WTC11 (cell line): ENCODE results near the gene AHCYL1. TPM values are rescaled to one million over a fixed set of nuclear protein-coding genes. Genes with fewer than 3 reads are reported as not detected.

Experiments
- ATAC-seq: fragments of 200-7000 bp; cut with Tn5 transposase; 2 replicates; pipeline ENCODE4 v1.10.0; 2021; ENCODE audit warnings: mild to moderate bottlenecking, moderate library complexity
- CTCF ChIA-PET: fragments of 300-600 bp; sonication (Branson Sonifier 250); formaldehyde crosslinking; loops from one replicate; lab custom pipeline; 2021; ENCODE audit warnings: antibody characterized with exemption; lab: Charles Lee
- POLR2A ChIA-PET: fragments of 350-600 bp; sonication (Branson Sonifier 250); formaldehyde crosslinking; loops from one replicate; lab custom pipeline; 2021; ENCODE audit warnings: antibody characterized with exemption; lab: Charles Lee
- DNase-seq: peaks from one replicate; pipeline ENCODE4 v3.0.0; 2021; ENCODE audit warnings: low spot score
- H3K27ac Mint-ChIP-seq: 2 replicates; pipeline ENCODE4 v1.8.0; 2021; ENCODE audit warnings: mixed read lengths
- H3K27me3 Mint-ChIP-seq: 2 replicates; pipeline ENCODE4 v1.8.0; 2021; ENCODE audit warnings: low read depth, mild to moderate bottlenecking, moderate library complexity, mixed read lengths
- H3K36me3 Mint-ChIP-seq: 2 replicates; pipeline ENCODE4 v1.8.0; 2021; ENCODE audit warnings: mixed read lengths
- H3K4me1 Mint-ChIP-seq: 2 replicates; pipeline ENCODE4 v1.8.0; 2022; ENCODE audit warnings: mixed read lengths
- H3K4me3 Mint-ChIP-seq: 2 replicates; pipeline ENCODE4 v1.8.0; 2021; ENCODE audit warnings: mild to moderate bottlenecking, moderate library complexity, mixed read lengths
- H3K9me3 Mint-ChIP-seq: 2 replicates; pipeline ENCODE4 v1.8.0; 2021; ENCODE audit warnings: mixed read lengths
- CREB1 ChIP-seq: sonication (generic); formaldehyde crosslinking; IDR thresholded peaks from 2 replicates; pipeline ENCODE4 v1.8.0; 2023; ENCODE audit warnings: mild to moderate bottlenecking, missing genetic modification reagents
- GABPB1 ChIP-seq: sonication (generic); formaldehyde crosslinking; IDR thresholded peaks from 2 replicates; pipeline ENCODE4 v1.8.1; 2023; ENCODE audit warnings: mild to moderate bottlenecking, missing genetic modification reagents
- JUN ChIP-seq: sonication (generic); formaldehyde crosslinking; IDR thresholded peaks from 2 replicates; pipeline ENCODE4 v1.8.0; 2023; ENCODE audit warnings: mild to moderate bottlenecking, missing genetic modification reagents
- MYBL2 ChIP-seq: sonication (generic); formaldehyde crosslinking; IDR thresholded peaks from 2 replicates; pipeline ENCODE4 v1.8.1; 2023; ENCODE audit warnings: mild to moderate bottlenecking, moderate library complexity, missing genetic modification reagents
- NR2C2 ChIP-seq: sonication (generic); formaldehyde crosslinking; IDR thresholded peaks from 2 replicates; pipeline ENCODE4 v1.8.0; 2022; ENCODE audit warnings: mild to moderate bottlenecking, missing genetic modification reagents
- OVOL2 ChIP-seq: fragments of 250-450 bp; sonication (Bioruptor Pico); IDR thresholded peaks from 2 replicates; pipeline ENCODE4 v1.9.0; 2021; ENCODE audit warnings: mild to moderate bottlenecking, borderline replicate concordance
- RELA ChIP-seq: sonication (generic); formaldehyde crosslinking; IDR thresholded peaks from 2 replicates; pipeline ENCODE4 v1.8.1; 2022; ENCODE audit warnings: missing genetic modification reagents, mild to moderate bottlenecking, borderline replicate concordance
- SMAD4 ChIP-seq: sonication (generic); formaldehyde crosslinking; IDR thresholded peaks from 2 replicates; pipeline ENCODE4 v1.8.0; 2022; ENCODE audit warnings: mild to moderate bottlenecking, missing genetic modification reagents
- SOX15 ChIP-seq: fragments of 250-450 bp; sonication (Bioruptor Pico); IDR thresholded peaks from 2 replicates; pipeline ENCODE4 v1.9.0; 2021; ENCODE audit warnings: mild to moderate bottlenecking
- SP1 ChIP-seq: sonication (generic); formaldehyde crosslinking; conservative IDR thresholded peaks from 2 replicates; pipeline ENCODE4 v1.8.1; 2022; ENCODE audit warnings: missing genetic modification reagents
- TEAD1 ChIP-seq: sonication (generic); formaldehyde crosslinking; IDR thresholded peaks from 2 replicates; pipeline ENCODE4 v1.8.0; 2022; ENCODE audit warnings: mild to moderate bottlenecking, missing genetic modification reagents
- TEAD4 ChIP-seq: sonication (generic); formaldehyde crosslinking; IDR thresholded peaks from 2 replicates; pipeline ENCODE4 v1.8.0; 2022; ENCODE audit warnings: mild to moderate bottlenecking, missing genetic modification reagents
- TP53 ChIP-seq: sonication (generic); formaldehyde crosslinking; IDR thresholded peaks from 2 replicates; pipeline ENCODE4 v1.8.1; 2023; ENCODE audit warnings: mild to moderate bottlenecking, missing genetic modification reagents
- ZNF416 ChIP-seq: fragments of 250-450 bp; sonication (Bioruptor Pico); IDR thresholded peaks from 2 replicates; pipeline ENCODE4 v1.9.0; 2021; ENCODE audit warnings: mild to moderate bottlenecking, inconsistent platforms
- total RNA-seq: library from RNA; stranded (reverse); gene quantifications from 3 replicates; pipeline ENCODE4 v1.2.3, GENCODE V29; 2021
- TF ChIP-seq, protein P1 (sequence below): fragments of 250-450 bp; sonication (Bioruptor Pico); IDR thresholded peaks from 2 replicates; pipeline ENCODE4 v1.9.0; 2021; ENCODE audit warnings: mild to moderate bottlenecking
- TF ChIP-seq, protein P2 (sequence below): sonication (generic); formaldehyde crosslinking; IDR thresholded peaks from 2 replicates; pipeline ENCODE4 v1.8.0; 2023; ENCODE audit warnings: mild to moderate bottlenecking, missing genetic modification reagents
- TF ChIP-seq, protein P3 (sequence below): sonication (generic); formaldehyde crosslinking; IDR thresholded peaks from 2 replicates; pipeline ENCODE4 v1.8.1; 2023; ENCODE audit warnings: mild to moderate bottlenecking, missing genetic modification reagents

The AHCYL1 gene
- total RNA-seq, 1 experiment from 2014 or later, result 92.1 TPM

DNA sequence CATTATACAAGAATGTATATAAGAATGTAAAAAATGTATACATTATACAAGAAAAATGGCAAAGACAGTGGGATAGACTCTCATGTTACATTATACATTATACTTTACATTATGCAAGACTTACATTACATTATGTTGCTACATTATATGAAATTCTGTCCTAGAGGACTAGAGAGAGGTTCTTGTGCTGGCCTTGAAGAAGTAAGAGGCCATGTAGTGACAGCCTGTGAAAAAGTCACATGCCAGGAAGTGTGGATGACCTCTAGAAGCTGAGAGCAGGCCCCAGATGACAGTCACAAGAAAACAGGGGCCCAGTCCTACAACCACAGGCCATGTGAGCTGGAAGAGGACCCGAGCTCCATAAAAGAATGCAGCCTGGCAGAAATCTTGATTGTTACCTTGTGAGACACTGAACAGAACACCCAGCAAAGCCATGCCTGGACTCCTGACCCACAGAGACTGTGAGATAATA, 30.5 kb upstream of the AHCYL1 start:
- peaks cover 4% of the 10 kb centered on the region; the same call in 1 of the 2 replicates for H3K9me3 Mint-ChIP-seq
- no peak overlapping the region for H3K4me3 Mint-ChIP-seq
- CTCF ChIA-PET, result interaction anchor here (2.2 kb wide), 1 partner anchor 30 kb away, joined by 7 read pairs; the partner anchor contains the start of gene AHCYL1
- peaks cover 33% of the 10 kb centered on the region for H3K27me3 Mint-ChIP-seq
- POLR2A ChIA-PET, result no interaction called here
- H3K27ac Mint-ChIP-seq, result no peak overlapping the region
- H3K4me1 Mint-ChIP-seq, result peaks cover 5% of the 10 kb centered on the region; the same call in 1 of the 2 replicates
- H3K36me3 Mint-ChIP-seq, result no peaks in the 10 kb centered on the region
- DNase-seq (no peak), ATAC-seq (no peak)
- TF ChIP-seq, protein P1, sequence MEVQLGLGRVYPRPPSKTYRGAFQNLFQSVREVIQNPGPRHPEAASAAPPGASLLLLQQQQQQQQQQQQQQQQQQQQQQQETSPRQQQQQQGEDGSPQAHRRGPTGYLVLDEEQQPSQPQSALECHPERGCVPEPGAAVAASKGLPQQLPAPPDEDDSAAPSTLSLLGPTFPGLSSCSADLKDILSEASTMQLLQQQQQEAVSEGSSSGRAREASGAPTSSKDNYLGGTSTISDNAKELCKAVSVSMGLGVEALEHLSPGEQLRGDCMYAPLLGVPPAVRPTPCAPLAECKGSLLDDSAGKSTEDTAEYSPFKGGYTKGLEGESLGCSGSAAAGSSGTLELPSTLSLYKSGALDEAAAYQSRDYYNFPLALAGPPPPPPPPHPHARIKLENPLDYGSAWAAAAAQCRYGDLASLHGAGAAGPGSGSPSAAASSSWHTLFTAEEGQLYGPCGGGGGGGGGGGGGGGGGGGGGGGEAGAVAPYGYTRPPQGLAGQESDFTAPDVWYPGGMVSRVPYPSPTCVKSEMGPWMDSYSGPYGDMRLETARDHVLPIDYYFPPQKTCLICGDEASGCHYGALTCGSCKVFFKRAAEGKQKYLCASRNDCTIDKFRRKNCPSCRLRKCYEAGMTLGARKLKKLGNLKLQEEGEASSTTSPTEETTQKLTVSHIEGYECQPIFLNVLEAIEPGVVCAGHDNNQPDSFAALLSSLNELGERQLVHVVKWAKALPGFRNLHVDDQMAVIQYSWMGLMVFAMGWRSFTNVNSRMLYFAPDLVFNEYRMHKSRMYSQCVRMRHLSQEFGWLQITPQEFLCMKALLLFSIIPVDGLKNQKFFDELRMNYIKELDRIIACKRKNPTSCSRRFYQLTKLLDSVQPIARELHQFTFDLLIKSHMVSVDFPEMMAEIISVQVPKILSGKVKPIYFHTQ, result no peak
- TF ChIP-seq CREB1 (CRISPR knock-in tag) (no peak), JUN (CRISPR knock-in tag) (no peak), TEAD1 (CRISPR knock-in tag) (no peak), GABPB1 (CRISPR knock-in tag) (no peak), SMAD4 (CRISPR knock-in tag) (no peak), RELA (no peak), OVOL2 (no peak), TEAD4 (CRISPR knock-in tag) (no peak), ZNF416 (CRISPR knock-in tag) (no peak), SOX15 (CRISPR knock-in tag) (no peak), MYBL2 (CRISPR knock-in tag) (no peak), SP1 (CRISPR knock-in tag) (no peak)
- TF ChIP-seq, protein P2, sequence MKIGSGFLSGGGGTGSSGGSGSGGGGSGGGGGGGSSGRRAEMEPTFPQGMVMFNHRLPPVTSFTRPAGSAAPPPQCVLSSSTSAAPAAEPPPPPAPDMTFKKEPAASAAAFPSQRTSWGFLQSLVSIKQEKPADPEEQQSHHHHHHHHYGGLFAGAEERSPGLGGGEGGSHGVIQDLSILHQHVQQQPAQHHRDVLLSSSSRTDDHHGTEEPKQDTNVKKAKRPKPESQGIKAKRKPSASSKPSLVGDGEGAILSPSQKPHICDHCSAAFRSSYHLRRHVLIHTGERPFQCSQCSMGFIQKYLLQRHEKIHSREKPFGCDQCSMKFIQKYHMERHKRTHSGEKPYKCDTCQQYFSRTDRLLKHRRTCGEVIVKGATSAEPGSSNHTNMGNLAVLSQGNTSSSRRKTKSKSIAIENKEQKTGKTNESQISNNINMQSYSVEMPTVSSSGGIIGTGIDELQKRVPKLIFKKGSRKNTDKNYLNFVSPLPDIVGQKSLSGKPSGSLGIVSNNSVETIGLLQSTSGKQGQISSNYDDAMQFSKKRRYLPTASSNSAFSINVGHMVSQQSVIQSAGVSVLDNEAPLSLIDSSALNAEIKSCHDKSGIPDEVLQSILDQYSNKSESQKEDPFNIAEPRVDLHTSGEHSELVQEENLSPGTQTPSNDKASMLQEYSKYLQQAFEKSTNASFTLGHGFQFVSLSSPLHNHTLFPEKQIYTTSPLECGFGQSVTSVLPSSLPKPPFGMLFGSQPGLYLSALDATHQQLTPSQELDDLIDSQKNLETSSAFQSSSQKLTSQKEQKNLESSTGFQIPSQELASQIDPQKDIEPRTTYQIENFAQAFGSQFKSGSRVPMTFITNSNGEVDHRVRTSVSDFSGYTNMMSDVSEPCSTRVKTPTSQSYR, result no peak
- TF ChIP-seq, protein P3, sequence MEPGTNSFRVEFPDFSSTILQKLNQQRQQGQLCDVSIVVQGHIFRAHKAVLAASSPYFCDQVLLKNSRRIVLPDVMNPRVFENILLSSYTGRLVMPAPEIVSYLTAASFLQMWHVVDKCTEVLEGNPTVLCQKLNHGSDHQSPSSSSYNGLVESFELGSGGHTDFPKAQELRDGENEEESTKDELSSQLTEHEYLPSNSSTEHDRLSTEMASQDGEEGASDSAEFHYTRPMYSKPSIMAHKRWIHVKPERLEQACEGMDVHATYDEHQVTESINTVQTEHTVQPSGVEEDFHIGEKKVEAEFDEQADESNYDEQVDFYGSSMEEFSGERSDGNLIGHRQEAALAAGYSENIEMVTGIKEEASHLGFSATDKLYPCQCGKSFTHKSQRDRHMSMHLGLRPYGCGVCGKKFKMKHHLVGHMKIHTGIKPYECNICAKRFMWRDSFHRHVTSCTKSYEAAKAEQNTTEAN, result no peak

DNA sequence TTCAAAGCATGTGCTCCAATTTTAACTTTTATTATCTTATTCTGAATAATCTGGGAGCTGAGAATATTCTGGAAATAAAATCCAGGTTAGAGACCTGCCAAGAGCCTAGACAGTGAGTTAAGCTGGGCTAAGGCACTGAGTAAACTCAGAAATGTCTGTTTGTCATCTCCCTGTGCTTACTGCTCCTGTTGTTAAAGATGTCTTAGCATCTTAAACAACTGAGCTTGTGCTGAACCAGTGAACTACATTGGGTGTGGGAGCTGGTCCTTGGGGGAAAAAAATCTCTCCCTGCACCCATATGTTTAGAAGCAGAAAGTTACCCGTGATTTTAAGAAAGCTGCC, 25.0 kb upstream of the AHCYL1 start:
- H3K27ac Mint-ChIP-seq, result peak overlapping the region; percentile 50
- H3K27me3 Mint-ChIP-seq, result peaks cover 74% of the 10 kb centered on the region
- POLR2A ChIA-PET, result interaction anchor here (0.6 to 2.1 kb wide), 3 partner anchors 11 to 172 kb away, joined by 3 to 10 read pairs (median 3); partner anchors contain the start of gene AHCYL1
- CTCF ChIA-PET, result interaction anchor here (0.5 to 5.8 kb wide), 9 partner anchors 21 to 320 kb away, joined by 3 to 51 read pairs (median 5); partner anchors contain the start of gene AHCYL1
- H3K36me3 Mint-ChIP-seq, result no peaks in the 10 kb centered on the region
- peak; percentile 21 for ATAC-seq
- H3K9me3 Mint-ChIP-seq, result peaks cover 4% of the 10 kb centered on the region; the same call in 1 of the 2 replicates
- H3K4me3 Mint-ChIP-seq, result no peak overlapping the region
- peaks cover 36% of the 10 kb centered on the region for H3K4me1 Mint-ChIP-seq
- TF ChIP-seq TP53 (CRISPR knock-in tag) (no peak), GABPB1 (CRISPR knock-in tag) (no peak), NR2C2 (CRISPR knock-in tag) (no peak)
- no peak for DNase-seq
